HEK293 (cell line): Measurements from ENCODE around the gene SLC35G2.
"Not testable (repeated sequence)": the region's sequence is repeated elsewhere in the genome, so short reads cannot be mapped to it uniquely, and the experiment has no call there.

Experiments used
- CTCF ChIA-PET: fragments of 350-600 bp; formaldehyde crosslinking; extraction: SDS; loops from one replicate; lab custom pipeline; 2021; ENCODE audit warnings: antibody characterized with exemption; lab: Yijun Ruan, JAX
- POLR2A ChIA-PET: fragments of 300-600 bp; formaldehyde crosslinking; extraction: SDS; loops from one replicate; lab custom pipeline; 2020; ENCODE audit warnings: antibody characterized with exemption, inconsistent platforms; lab: Yijun Ruan, JAX
- H3K27ac ChIP-seq: fragments of 200-500 bp; sonication (Bioruptor generic); 2 replicates; pipeline ENCODE4 v1.5.1; 2014; ENCODE audit warnings: low read depth, low read length, control low read depth, inconsistent platforms; ENCODE audit errors: extremely low read depth
- H3K36me3 ChIP-seq, 2 experiments: fragments of 200-500 bp in 1 of 2; sonication (Bioruptor generic) in 1 of 2; 1 replicate in 1 of 2; 2 replicates in 1 of 2; pipeline ENCODE4 v1.5.1; 2014 to 2017; ENCODE audit warnings: inconsistent platforms in 2 of 2, low read length in 2 of 2; ENCODE audit not compliant: control insufficient read depth in 2 of 2, insufficient read depth in 1 of 2
- H3K4me1 ChIP-seq: fragments of 200-500 bp; sonication (Bioruptor generic); 2 replicates; pipeline ENCODE4 v1.5.1; 2014; ENCODE audit warnings: mild to moderate bottlenecking, low read length, inconsistent platforms; ENCODE audit not compliant: control insufficient read depth, insufficient read depth
- H3K4me3 ChIP-seq: 2 replicates; pipeline ENCODE4 v1.5.1; 2011; ENCODE audit warnings: low read depth, mild to moderate bottlenecking, control low read depth, low read length, moderate library complexity
- H3K9me3 ChIP-seq: fragments of 200-500 bp; sonication (Bioruptor generic); 2 replicates; pipeline ENCODE4 v1.5.1; 2014; ENCODE audit warnings: low read depth, low read length, inconsistent platforms; ENCODE audit not compliant: control insufficient read depth, insufficient read depth
- HOXD13 ChIP-seq: sonication (generic); formaldehyde crosslinking; IDR thresholded peaks from 2 replicates; pipeline ENCODE4 v1.8.0; 2022; ENCODE audit warnings: missing genetic modification reagents, borderline replicate concordance
- OVOL3 ChIP-seq: fragments of 450-650 bp; formaldehyde crosslinking; IDR thresholded peaks from 2 replicates; pipeline ENCODE4 v1.5.1; 2016; ENCODE audit warnings: missing biosample characterization, missing genetic modification characterization
- SETDB1 ChIP-seq: IDR thresholded peaks from one replicate; pipeline ENCODE4 v1.6.1; 2017; ENCODE audit warnings: mild to moderate bottlenecking, low read length, moderate library complexity, mixed read lengths; ENCODE audit not compliant: insufficient read length
- TRIM28 ChIP-seq: IDR thresholded peaks from 2 replicates; pipeline ENCODE4 v1.6.1; 2011; ENCODE audit warnings: low read length, control low read depth, borderline replicate concordance
- ZBTB1 ChIP-seq: fragments of 450-650 bp; formaldehyde crosslinking; IDR thresholded peaks from 2 replicates; pipeline ENCODE4 v1.5.1; 2016; ENCODE audit warnings: missing biosample characterization, missing genetic modification characterization
- ZEB2 ChIP-seq: fragments of 450-650 bp; formaldehyde crosslinking; IDR thresholded peaks from 2 replicates; pipeline ENCODE4 v1.5.1; 2016; ENCODE audit warnings: missing biosample characterization, missing genetic modification characterization
- ZFHX2 ChIP-seq: fragments of 450-650 bp; formaldehyde crosslinking; conservative IDR thresholded peaks from 2 replicates; pipeline ENCODE4 v1.5.1; 2016; ENCODE audit warnings: missing biosample characterization, missing genetic modification characterization
- ZNF16 ChIP-seq: fragments of 450-650 bp; formaldehyde crosslinking; IDR thresholded peaks from 2 replicates; pipeline ENCODE4 v1.5.1; 2016; ENCODE audit warnings: low read depth, missing biosample characterization, missing genetic modification characterization
- ZNF211 ChIP-seq: fragments of 450-650 bp; formaldehyde crosslinking; IDR thresholded peaks from 2 replicates; pipeline ENCODE4 v1.5.1; 2016; ENCODE audit warnings: low read depth, missing biosample characterization, missing genetic modification characterization
- ZNF423 ChIP-seq: fragments of 450-650 bp; formaldehyde crosslinking; IDR thresholded peaks from 2 replicates; pipeline ENCODE4 v1.5.1; 2016; ENCODE audit warnings: missing biosample characterization, missing genetic modification characterization
- ZNF433 ChIP-seq: fragments of 450-650 bp; formaldehyde crosslinking; IDR thresholded peaks from 2 replicates; pipeline ENCODE4 v1.5.1; 2016; ENCODE audit warnings: missing biosample characterization, missing genetic modification characterization, low read depth
- ZNF707 ChIP-seq: fragments of 450-650 bp; formaldehyde crosslinking; IDR thresholded peaks from 2 replicates; pipeline ENCODE4 v1.5.1; 2016; ENCODE audit warnings: missing biosample characterization, missing genetic modification characterization
- ZNF843 ChIP-seq: fragments of 450-650 bp; formaldehyde crosslinking; IDR thresholded peaks from 2 replicates; pipeline ENCODE4 v1.5.1; 2016; ENCODE audit warnings: missing biosample characterization, missing genetic modification characterization
- TF ChIP-seq, protein P1 (sequence below): fragments of 450-650 bp; formaldehyde crosslinking; IDR thresholded peaks from 2 replicates; pipeline ENCODE4 v1.5.1; 2017; ENCODE audit warnings: missing biosample characterization, missing genetic modification characterization
- TF ChIP-seq, protein P2 (sequence below): fragments of 450-650 bp; IDR thresholded peaks from 2 replicates; pipeline ENCODE4 v1.5.1; 2018; ENCODE audit warnings: missing biosample characterization, missing genetic modification characterization
- TF ChIP-seq, protein P3 (sequence below): fragments of 450-650 bp; formaldehyde crosslinking; IDR thresholded peaks from 2 replicates; pipeline ENCODE4 v1.5.1; 2017; ENCODE audit warnings: missing biosample characterization, missing genetic modification characterization
- TF ChIP-seq, protein P4 (sequence below): fragments of 450-650 bp; formaldehyde crosslinking; IDR thresholded peaks from 2 replicates; pipeline ENCODE4 v1.5.1; 2016; ENCODE audit warnings: missing biosample characterization, missing genetic modification characterization, low read depth
- TF ChIP-seq, protein P5 (sequence below): fragments of 450-650 bp; formaldehyde crosslinking; IDR thresholded peaks from 2 replicates; pipeline ENCODE4 v1.5.1; 2016; ENCODE audit warnings: missing biosample characterization, missing genetic modification characterization, borderline replicate concordance
- TF ChIP-seq, protein P6 (sequence below): fragments of 450-650 bp; formaldehyde crosslinking; IDR thresholded peaks from 2 replicates; pipeline ENCODE4 v1.5.0; 2017; ENCODE audit warnings: missing biosample characterization, missing genetic modification characterization, borderline replicate concordance

The SLC35G2 gene

DNA sequence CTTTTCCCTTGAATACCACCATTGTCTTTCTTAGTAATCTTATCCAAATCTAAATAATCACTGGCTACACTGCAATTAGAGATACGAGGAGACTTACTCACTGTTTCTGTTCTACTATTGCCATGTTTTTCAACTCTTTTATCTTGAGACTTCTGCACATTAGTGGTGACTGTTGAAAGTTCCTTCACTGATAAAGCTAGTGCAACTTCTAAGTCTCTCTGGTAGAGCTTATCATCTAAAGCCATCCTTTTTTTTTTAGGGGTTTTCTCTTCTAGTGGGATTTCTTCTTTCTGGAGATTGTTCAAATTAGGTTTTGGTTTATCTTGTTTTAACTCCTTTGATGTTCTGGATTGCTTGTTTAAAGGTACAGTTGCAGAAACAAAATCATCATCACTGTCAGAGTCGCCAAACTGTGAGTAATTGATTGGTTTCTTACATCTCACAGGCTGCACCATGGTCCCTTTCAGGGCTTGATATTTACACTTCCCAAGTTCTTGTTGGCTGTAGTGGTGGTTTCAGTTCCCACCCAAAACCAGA is 80.8 kb downstream of the SLC35G2 start:
- Histone ChIP-seq H3K36me3 (no peaks in the 10 kb centered on the region), H3K9me3 (no peaks in the 10 kb centered on the region), H3K4me1 (no peaks in the 10 kb centered on the region), H3K27ac (no peak overlapping the region), H3K4me3 (no peak overlapping the region)
- CTCF ChIA-PET = interaction anchor here (1.1 kb wide), 1 partner anchor 9 kb away, joined by 3 read pairs; no protein-coding TSS in a partner anchor
- TF ChIP-seq OVOL3 (tag by site-specific recombination) = no peak
- TF ChIP-seq, protein P1, sequence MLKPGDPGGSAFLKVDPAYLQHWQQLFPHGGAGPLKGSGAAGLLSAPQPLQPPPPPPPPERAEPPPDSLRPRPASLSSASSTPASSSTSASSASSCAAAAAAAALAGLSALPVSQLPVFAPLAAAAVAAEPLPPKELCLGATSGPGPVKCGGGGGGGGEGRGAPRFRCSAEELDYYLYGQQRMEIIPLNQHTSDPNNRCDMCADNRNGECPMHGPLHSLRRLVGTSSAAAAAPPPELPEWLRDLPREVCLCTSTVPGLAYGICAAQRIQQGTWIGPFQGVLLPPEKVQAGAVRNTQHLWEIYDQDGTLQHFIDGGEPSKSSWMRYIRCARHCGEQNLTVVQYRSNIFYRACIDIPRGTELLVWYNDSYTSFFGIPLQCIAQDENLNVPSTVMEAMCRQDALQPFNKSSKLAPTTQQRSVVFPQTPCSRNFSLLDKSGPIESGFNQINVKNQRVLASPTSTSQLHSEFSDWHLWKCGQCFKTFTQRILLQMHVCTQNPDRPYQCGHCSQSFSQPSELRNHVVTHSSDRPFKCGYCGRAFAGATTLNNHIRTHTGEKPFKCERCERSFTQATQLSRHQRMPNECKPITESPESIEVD (tag by site-specific recombination) = no peak
- no peak for TF ChIP-seq ZNF707 (tag by site-specific recombination)
- TF ChIP-seq TRIM28 = no peak
- no peak for TF ChIP-seq ZBTB1
- TF ChIP-seq, protein P2, sequence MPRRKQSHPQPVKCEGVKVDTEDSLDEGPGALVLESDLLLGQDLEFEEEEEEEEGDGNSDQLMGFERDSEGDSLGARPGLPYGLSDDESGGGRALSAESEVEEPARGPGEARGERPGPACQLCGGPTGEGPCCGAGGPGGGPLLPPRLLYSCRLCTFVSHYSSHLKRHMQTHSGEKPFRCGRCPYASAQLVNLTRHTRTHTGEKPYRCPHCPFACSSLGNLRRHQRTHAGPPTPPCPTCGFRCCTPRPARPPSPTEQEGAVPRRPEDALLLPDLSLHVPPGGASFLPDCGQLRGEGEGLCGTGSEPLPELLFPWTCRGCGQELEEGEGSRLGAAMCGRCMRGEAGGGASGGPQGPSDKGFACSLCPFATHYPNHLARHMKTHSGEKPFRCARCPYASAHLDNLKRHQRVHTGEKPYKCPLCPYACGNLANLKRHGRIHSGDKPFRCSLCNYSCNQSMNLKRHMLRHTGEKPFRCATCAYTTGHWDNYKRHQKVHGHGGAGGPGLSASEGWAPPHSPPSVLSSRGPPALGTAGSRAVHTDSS = no peak
- no peak for TF ChIP-seq HOXD13
- TF ChIP-seq, protein P3, sequence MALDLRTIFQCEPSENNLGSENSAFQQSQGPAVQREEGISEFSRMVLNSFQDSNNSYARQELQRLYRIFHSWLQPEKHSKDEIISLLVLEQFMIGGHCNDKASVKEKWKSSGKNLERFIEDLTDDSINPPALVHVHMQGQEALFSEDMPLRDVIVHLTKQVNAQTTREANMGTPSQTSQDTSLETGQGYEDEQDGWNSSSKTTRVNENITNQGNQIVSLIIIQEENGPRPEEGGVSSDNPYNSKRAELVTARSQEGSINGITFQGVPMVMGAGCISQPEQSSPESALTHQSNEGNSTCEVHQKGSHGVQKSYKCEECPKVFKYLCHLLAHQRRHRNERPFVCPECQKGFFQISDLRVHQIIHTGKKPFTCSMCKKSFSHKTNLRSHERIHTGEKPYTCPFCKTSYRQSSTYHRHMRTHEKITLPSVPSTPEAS (tag by site-specific recombination) = no peak
- TF ChIP-seq, protein P4, sequence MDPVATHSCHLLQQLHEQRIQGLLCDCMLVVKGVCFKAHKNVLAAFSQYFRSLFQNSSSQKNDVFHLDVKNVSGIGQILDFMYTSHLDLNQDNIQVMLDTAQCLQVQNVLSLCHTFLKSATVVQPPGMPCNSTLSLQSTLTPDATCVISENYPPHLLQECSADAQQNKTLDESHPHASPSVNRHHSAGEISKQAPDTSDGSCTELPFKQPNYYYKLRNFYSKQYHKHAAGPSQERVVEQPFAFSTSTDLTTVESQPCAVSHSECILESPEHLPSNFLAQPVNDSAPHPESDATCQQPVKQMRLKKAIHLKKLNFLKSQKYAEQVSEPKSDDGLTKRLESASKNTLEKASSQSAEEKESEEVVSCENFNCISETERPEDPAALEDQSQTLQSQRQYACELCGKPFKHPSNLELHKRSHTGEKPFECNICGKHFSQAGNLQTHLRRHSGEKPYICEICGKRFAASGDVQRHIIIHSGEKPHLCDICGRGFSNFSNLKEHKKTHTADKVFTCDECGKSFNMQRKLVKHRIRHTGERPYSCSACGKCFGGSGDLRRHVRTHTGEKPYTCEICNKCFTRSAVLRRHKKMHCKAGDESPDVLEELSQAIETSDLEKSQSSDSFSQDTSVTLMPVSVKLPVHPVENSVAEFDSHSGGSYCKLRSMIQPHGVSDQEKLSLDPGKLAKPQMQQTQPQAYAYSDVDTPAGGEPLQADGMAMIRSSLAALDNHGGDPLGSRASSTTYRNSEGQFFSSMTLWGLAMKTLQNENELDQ (tag by site-specific recombination) = no peak
- TF ChIP-seq ZNF423 = no peak
- POLR2A ChIA-PET = no interaction called here

DNA sequence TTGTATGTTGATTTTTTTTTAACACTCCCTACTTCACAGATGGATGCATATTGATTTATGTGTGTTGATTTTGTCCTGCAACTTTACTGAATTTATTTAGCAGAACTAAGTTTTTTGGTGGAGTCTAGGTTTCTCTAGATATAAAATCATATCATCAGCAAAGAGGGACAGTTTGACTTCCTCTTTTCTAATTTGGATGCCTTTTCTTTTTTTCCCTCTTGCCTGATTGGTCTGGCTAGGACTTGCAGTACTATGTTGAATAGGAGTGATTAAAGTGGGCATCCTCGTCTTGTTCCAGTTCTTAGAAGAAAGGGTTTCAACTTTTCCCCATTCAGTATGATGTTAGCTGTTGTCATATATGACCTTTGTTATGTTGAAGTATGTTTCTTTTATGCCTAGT is 81.8 kb downstream of the SLC35G2 start:
- POLR2A ChIA-PET, H3K4me1 ChIP-seq, H3K27ac ChIP-seq, CTCF ChIA-PET, H3K9me3 ChIP-seq, H3K4me3 ChIP-seq, H3K36me3 ChIP-seq: not testable (repeated sequence)

DNA sequence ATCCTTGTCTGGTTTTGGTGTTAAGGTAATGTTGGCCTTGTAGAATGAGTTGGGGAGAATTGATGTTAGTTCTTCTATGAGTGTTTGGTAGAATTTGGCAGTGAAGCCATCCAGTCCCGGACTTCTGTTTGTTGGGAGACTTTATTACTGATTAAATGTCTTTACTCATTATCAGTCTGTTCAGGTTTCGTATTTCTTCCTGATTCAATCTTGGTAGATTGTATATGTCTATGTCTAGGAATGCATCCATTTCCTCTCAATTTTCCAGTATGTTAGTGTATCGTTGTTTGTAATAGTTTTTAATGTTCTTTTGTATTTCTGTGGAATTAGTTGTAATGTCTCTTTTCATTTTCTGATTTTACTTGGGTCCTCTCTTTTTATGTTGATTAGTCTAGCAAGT is 82.5 kb downstream of the SLC35G2 start:
- Histone ChIP-seq H3K27ac (no peak overlapping the region), H3K4me3 (no peak overlapping the region), H3K36me3 (no peaks in the 10 kb centered on the region; a peak in 1 of 3 replicates), H3K4me1 (no peaks in the 10 kb centered on the region), H3K9me3 (no peaks in the 10 kb centered on the region)
- CTCF ChIA-PET = no interaction called here
- POLR2A ChIA-PET = no interaction called here
- no peak for TF ChIP-seq ZNF16 (tag by site-specific recombination)
- TF ChIP-seq, protein P5, sequence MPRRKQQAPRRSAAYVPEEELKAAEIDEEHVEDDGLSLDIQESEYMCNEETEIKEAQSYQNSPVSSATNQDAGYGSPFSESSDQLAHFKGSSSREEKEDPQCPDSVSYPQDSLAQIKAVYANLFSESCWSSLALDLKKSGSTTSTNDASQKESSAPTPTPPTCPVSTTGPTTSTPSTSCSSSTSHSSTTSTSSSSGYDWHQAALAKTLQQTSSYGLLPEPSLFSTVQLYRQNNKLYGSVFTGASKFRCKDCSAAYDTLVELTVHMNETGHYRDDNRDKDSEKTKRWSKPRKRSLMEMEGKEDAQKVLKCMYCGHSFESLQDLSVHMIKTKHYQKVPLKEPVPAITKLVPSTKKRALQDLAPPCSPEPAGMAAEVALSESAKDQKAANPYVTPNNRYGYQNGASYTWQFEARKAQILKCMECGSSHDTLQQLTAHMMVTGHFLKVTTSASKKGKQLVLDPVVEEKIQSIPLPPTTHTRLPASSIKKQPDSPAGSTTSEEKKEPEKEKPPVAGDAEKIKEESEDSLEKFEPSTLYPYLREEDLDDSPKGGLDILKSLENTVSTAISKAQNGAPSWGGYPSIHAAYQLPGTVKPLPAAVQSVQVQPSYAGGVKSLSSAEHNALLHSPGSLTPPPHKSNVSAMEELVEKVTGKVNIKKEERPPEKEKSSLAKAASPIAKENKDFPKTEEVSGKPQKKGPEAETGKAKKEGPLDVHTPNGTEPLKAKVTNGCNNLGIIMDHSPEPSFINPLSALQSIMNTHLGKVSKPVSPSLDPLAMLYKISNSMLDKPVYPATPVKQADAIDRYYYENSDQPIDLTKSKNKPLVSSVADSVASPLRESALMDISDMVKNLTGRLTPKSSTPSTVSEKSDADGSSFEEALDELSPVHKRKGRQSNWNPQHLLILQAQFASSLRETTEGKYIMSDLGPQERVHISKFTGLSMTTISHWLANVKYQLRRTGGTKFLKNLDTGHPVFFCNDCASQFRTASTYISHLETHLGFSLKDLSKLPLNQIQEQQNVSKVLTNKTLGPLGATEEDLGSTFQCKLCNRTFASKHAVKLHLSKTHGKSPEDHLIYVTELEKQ (tag by site-specific recombination) = no peak
- TF ChIP-seq ZFHX2 (tag by site-specific recombination) = no peak
- TF ChIP-seq ZNF211 (tag by site-specific recombination) = no peak
- no peak for TF ChIP-seq ZNF433 (tag by site-specific recombination)
- TF ChIP-seq, protein P6, sequence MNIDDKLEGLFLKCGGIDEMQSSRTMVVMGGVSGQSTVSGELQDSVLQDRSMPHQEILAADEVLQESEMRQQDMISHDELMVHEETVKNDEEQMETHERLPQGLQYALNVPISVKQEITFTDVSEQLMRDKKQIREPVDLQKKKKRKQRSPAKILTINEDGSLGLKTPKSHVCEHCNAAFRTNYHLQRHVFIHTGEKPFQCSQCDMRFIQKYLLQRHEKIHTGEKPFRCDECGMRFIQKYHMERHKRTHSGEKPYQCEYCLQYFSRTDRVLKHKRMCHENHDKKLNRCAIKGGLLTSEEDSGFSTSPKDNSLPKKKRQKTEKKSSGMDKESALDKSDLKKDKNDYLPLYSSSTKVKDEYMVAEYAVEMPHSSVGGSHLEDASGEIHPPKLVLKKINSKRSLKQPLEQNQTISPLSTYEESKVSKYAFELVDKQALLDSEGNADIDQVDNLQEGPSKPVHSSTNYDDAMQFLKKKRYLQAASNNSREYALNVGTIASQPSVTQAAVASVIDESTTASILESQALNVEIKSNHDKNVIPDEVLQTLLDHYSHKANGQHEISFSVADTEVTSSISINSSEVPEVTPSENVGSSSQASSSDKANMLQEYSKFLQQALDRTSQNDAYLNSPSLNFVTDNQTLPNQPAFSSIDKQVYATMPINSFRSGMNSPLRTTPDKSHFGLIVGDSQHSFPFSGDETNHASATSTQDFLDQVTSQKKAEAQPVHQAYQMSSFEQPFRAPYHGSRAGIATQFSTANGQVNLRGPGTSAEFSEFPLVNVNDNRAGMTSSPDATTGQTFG (tag by site-specific recombination) = no peak
- no peak for TF ChIP-seq ZNF843
- TF ChIP-seq ZEB2 (tag by site-specific recombination) = no peak
- TF ChIP-seq SETDB1 = no peak
